LNCAP (cell line): ENCODE measurements around the gene MORN3.

Source experiments
- CTCF ChIP-seq: fragments of 450-650 bp; IDR thresholded peaks from 2 replicates; pipeline ENCODE4 v1.5.1; 2017; ENCODE audit warnings: mild to moderate bottlenecking

MORN3 gene

GRCh38 chr12:121673013-121673511 lies 3.6 kb upstream of the MORN3 start:
- no peak for TF ChIP-seq CTCF

GRCh38 chr12:121668750-121669520 lies 519 bp downstream of the MORN3 start:
- TF ChIP-seq CTCF, result peak; percentile 56

GRCh38 chr12:121663610-121663929 lies 5.9 kb downstream of the MORN3 start:
- TF ChIP-seq CTCF, result no peak

GRCh38 chr12:121657305-121658008 lies 12.0 kb downstream of the MORN3 start:
- TF ChIP-seq CTCF, result no peak

GRCh38 chr12:121656122-121656521 lies 13.3 kb downstream of the MORN3 start:
- TF ChIP-seq CTCF, result no peak

GRCh38 chr12:121653999-121654398 lies 15.5 kb downstream of the MORN3 start:
- TF ChIP-seq CTCF, result no peak

- no peak for TF ChIP-seq CTCF
These were observed 16.5 kb downstream of the MORN3 start for GRCh38 chr12:121652767-121653497.
